Neural progenitor cell (in vitro differentiated cells): ENCODE results near the gene MRPL24.
A peak's percentile ranks its signal among the peaks of the same experiment; 100 is the strongest.

Experiments
- CTCF ChIP-seq: fragments of 200-600 bp; sonication (generic); IDR thresholded peaks from 2 replicates; pipeline ENCODE4 v1.5.1; 2017; ENCODE audit warnings: antibody characterized with exemption, mild to moderate bottlenecking
- EZH2 ChIP-seq: fragments of 200-600 bp; sonication (generic); IDR thresholded peaks from 2 replicates; pipeline ENCODE4 v1.6.1; 2017; ENCODE audit warnings: antibody characterized with exemption, mild to moderate bottlenecking, moderate library complexity
- EZH2phosphoT487 ChIP-seq: fragments of 200-600 bp; sonication (generic); IDR thresholded peaks from 2 replicates; pipeline ENCODE4 v1.6.1; 2017; ENCODE audit warnings: antibody characterized with exemption

GRCh38 chr1:156725683-156726280, 15.1 kb downstream of the MRPL24 start:
- TF ChIP-seq CTCF: peak; percentile 94
- no peak for TF ChIP-seq EZH2
- TF ChIP-seq EZH2phosphoT487: no peak
